Measurements from ENCODE around the gene PRKCE. TPM values are rescaled to one million over a fixed set of nuclear protein-coding genes. Genes with fewer than 3 reads are reported as not detected.

The PRKCE gene
- total and polyA plus RNA-seq, 2 donors (not counting 3 experiments of a cell fraction or from before 2014, with no cell fraction given) = 27.9 to 33.9 TPM

- no peak overlapping the region for H3K27ac ChIP-seq (ENCODE audit: insufficient read depth, low read depth, low read length)
- TF ChIP-seq MAX (IDR thresholded peaks at IDR 0.05; ENCODE audit: insufficient read depth, insufficient read length) = no peak
- no peak for TF ChIP-seq CTCF (IDR thresholded peaks at IDR 0.05; ENCODE audit: extremely low read depth in 1 of 2, insufficient read depth in 1 of 2, low read depth in 1 of 2, low read length in 2 of 2)
- TF ChIP-seq EZH2 (IDR thresholded peaks at IDR 0.05; ENCODE audit: borderline replicate concordance, low read depth, low read length, severe bottlenecking) = no peak
- TF ChIP-seq POLR2A (IDR thresholded peaks at IDR 0.05; ENCODE audit: low read depth, low read length) = no peak
- no peaks in the 10 kb centered on the region for H3K9me3 ChIP-seq (replicated peaks; ENCODE audit: control insufficient read depth, insufficient read depth, low read length)
- ChIA-PET POLR2A (no interaction called here), CTCF (no interaction called here)
- no TSS peak for BruUV-seq (replicated peaks)
- no peak for DNase-seq (ENCODE audit: low read depth, low spot score)
- H2AFZ ChIP-seq (ENCODE audit: low read depth, low read length) = no peak overlapping the region
- FAIRE-seq = no peak
- no peak overlapping the region for H3K4me2 ChIP-seq (ENCODE audit: insufficient read depth, low read length)
- no peak overlapping the region for H3K9ac ChIP-seq (replicated peaks; ENCODE audit: extremely low read depth, insufficient read depth, low read length)
- no peaks in the 10 kb centered on the region for H3K4me1 ChIP-seq (ENCODE audit: control insufficient read depth, extremely low read depth, insufficient read depth, low read length)
- H3K4me3 ChIP-seq (replicated peaks in 1 of 3; ENCODE audit: insufficient read depth in 1 of 3, low read depth in 1 of 3, low read length in 3 of 3) = no peak overlapping the region
- intact Hi-C loops (cut with micrococcal nuclease) = no loop called here
- no peaks in the 10 kb centered on the region for H3K36me3 ChIP-seq (ENCODE audit: control insufficient read depth in 2 of 2, extremely low read depth in 1 of 2, insufficient read depth in 2 of 2, low read length in 2 of 2)
- H3K79me2 ChIP-seq (ENCODE audit: control insufficient read depth, insufficient read depth, low read length) = no peaks in the 10 kb centered on the region
- H3K27me3 ChIP-seq (ENCODE audit: control insufficient read depth in 2 of 2, insufficient read depth in 2 of 2, low read length in 2 of 2) = peaks cover 2% of the 10 kb centered on the region in 2 experiments
- no peaks in the 10 kb centered on the region for H3K9me1 ChIP-seq (replicated peaks; ENCODE audit: control insufficient read depth, extremely low read depth, insufficient read depth, low read length)
- H4K20me1 ChIP-seq (replicated peaks; ENCODE audit: control insufficient read depth, extremely low read depth, insufficient read depth, low read length) = no peaks in the 10 kb centered on the region
- dilution Hi-C loops (cut with MboI; ENCODE audit: extremely low pct_ligation_motif_present, low sequenced_read_pairs) = no loop called here
Observed at GRCh38 chr2:45629971-45630370, 21.5 kb upstream of the PRKCE start.

- H2AFZ ChIP-seq (ENCODE audit: low read depth, low read length) = no peak overlapping the region
- no peaks in the 10 kb centered on the region for H3K9me1 ChIP-seq (replicated peaks; ENCODE audit: control insufficient read depth, extremely low read depth, insufficient read depth, low read length)
- FAIRE-seq = no peak
- no peaks in the 10 kb centered on the region for H3K9me3 ChIP-seq (replicated peaks; ENCODE audit: control insufficient read depth, insufficient read depth, low read length)
- no peak for TF ChIP-seq EZH2 (IDR thresholded peaks at IDR 0.05; ENCODE audit: borderline replicate concordance, low read depth, low read length, severe bottlenecking)
- TF ChIP-seq GATA2 (IDR thresholded peaks at IDR 0.05; ENCODE audit: insufficient read depth, insufficient read length, low read depth, low read length) = no peak
- TF ChIP-seq FOS (IDR thresholded peaks at IDR 0.05; ENCODE audit: borderline replicate concordance, insufficient read depth, low read length) = no peak
- no peak for TF ChIP-seq POLR2AphosphoS5 (IDR thresholded peaks at IDR 0.05; ENCODE audit: insufficient read depth, low read depth, low read length)
- TF ChIP-seq JUN (IDR thresholded peaks at IDR 0.05; ENCODE audit: borderline replicate concordance, insufficient read depth, insufficient read length, low read depth) = no peak
- TF ChIP-seq MYC (IDR thresholded peaks at IDR 0.05; ENCODE audit: low read depth, low read length) = no peak
- no peak for TF ChIP-seq MAX (IDR thresholded peaks at IDR 0.05; ENCODE audit: insufficient read depth, insufficient read length)
- TF ChIP-seq POLR2A (IDR thresholded peaks at IDR 0.05; ENCODE audit: low read depth, low read length) = no peak
- TF ChIP-seq CTCF (IDR thresholded peaks at IDR 0.05; ENCODE audit: extremely low read depth in 1 of 2, insufficient read depth in 1 of 2, low read depth in 1 of 2, low read length in 2 of 2) = no peak
- no peak overlapping the region for H3K4me3 ChIP-seq (replicated peaks in 1 of 3; ENCODE audit: insufficient read depth in 1 of 3, low read depth in 1 of 3, low read length in 3 of 3)
- intact Hi-C loops (cut with micrococcal nuclease) = no loop called here
- no peak for DNase-seq (ENCODE audit: low read depth, low spot score)
- no peaks in the 10 kb centered on the region for H3K4me1 ChIP-seq (ENCODE audit: control insufficient read depth, extremely low read depth, insufficient read depth, low read length)
- no peak overlapping the region for H3K9ac ChIP-seq (replicated peaks; ENCODE audit: extremely low read depth, insufficient read depth, low read length)
- no peaks in the 10 kb centered on the region for H3K79me2 ChIP-seq (ENCODE audit: control insufficient read depth, insufficient read depth, low read length)
- no peak overlapping the region for H3K27ac ChIP-seq (ENCODE audit: insufficient read depth, low read depth, low read length)
- no peaks in the 10 kb centered on the region for H3K36me3 ChIP-seq (ENCODE audit: control insufficient read depth in 2 of 2, extremely low read depth in 1 of 2, insufficient read depth in 2 of 2, low read length in 2 of 2)
- CTCF ChIA-PET = no interaction called here
- H4K20me1 ChIP-seq (replicated peaks; ENCODE audit: control insufficient read depth, extremely low read depth, insufficient read depth, low read length) = no peaks in the 10 kb centered on the region
- peaks cover 0 to 2% of the 10 kb centered on the region in 2 experiments for H3K27me3 ChIP-seq (ENCODE audit: control insufficient read depth in 2 of 2, insufficient read depth in 2 of 2, low read length in 2 of 2)
- no TSS peak for BruUV-seq (replicated peaks)
- dilution Hi-C loops (cut with MboI; ENCODE audit: extremely low pct_ligation_motif_present, low sequenced_read_pairs) = no loop called here
- no peak overlapping the region for H3K4me2 ChIP-seq (ENCODE audit: insufficient read depth, low read length)
- POLR2A ChIA-PET = no interaction called here
Observed at GRCh38 chr2:45631319-45631718, 20.2 kb upstream of the PRKCE start.
